Kasumi-1 (cell line): ENCODE measurements around the gene CDKL1.
"Not testable (repeated sequence)": the region's sequence is repeated elsewhere in the genome, so short reads cannot be mapped to it uniquely, and the experiment has no call there.

ENCODE experiments used
- DNase-seq, 2 experiments: peaks; one replicate each; lab custom pipeline; 2025; lab: John Stamatoyannopoulos, UW

Gene CDKL1

GRCh38 chr14:50388256-50388931 is 8.3 kb downstream of the CDKL1 start:
- no peak for DNase-seq

GRCh38 chr14:50387548-50387947 is 9.1 kb downstream of the CDKL1 start:
- no peak for DNase-seq

- DNase-seq: no peak
Measured at GRCh38 chr14:50383618-50384225, 13.0 kb downstream of the CDKL1 start.

GRCh38 chr14:50381823-50382287 is 14.8 kb downstream of the CDKL1 start:
- DNase-seq: no peak

GRCh38 chr14:50381008-50381407 is 15.7 kb downstream of the CDKL1 start:
- no peak for DNase-seq

- no peak for DNase-seq
Measured at GRCh38 chr14:50380455-50380854, 16.2 kb downstream of the CDKL1 start.

- no peak for DNase-seq
Measured at GRCh38 chr14:50379563-50379962, 17.1 kb downstream of the CDKL1 start.

- no peak for DNase-seq
Measured at GRCh38 chr14:50377550-50378085, 19.1 kb downstream of the CDKL1 start.

GRCh38 chr14:50375760-50376159 is 20.9 kb downstream of the CDKL1 start:
- DNase-seq: no peak

GRCh38 chr14:50373959-50374358 is 22.7 kb downstream of the CDKL1 start:
- no peak for DNase-seq

- no peak for DNase-seq
Measured at GRCh38 chr14:50371546-50371945, 25.1 kb downstream of the CDKL1 start.

- DNase-seq: no peak
Measured at GRCh38 chr14:50366589-50366988, 30.1 kb downstream of the CDKL1 start.

- DNase-seq: no peak
Measured at GRCh38 chr14:50366115-50366514, 30.6 kb downstream of the CDKL1 start.

GRCh38 chr14:50365572-50365971 is 31.1 kb downstream of the CDKL1 start:
- DNase-seq: not testable (repeated sequence)

- no peak for DNase-seq
Measured at GRCh38 chr14:50364792-50365191, 31.9 kb downstream of the CDKL1 start.

GRCh38 chr14:50363714-50364111 is 33.0 kb downstream of the CDKL1 start:
- DNase-seq: peak; percentile 96 to 97

GRCh38 chr14:50362764-50363713 is 33.6 kb downstream of the CDKL1 start:
- peak; percentile 39 to 40 for DNase-seq

- DNase-seq: not testable (repeated sequence)
Measured at GRCh38 chr14:50361473-50362403, 34.9 kb downstream of the CDKL1 start.

GRCh38 chr14:50360851-50361250 is 35.8 kb downstream of the CDKL1 start:
- DNase-seq: no peak

- no peak for DNase-seq
Measured at GRCh38 chr14:50360093-50360492, 36.6 kb downstream of the CDKL1 start.

GRCh38 chr14:50359631-50360030 is 37.0 kb downstream of the CDKL1 start:
- DNase-seq: no peak
